Measurements from ENCODE around the gene ARL6IP1.

DNA sequence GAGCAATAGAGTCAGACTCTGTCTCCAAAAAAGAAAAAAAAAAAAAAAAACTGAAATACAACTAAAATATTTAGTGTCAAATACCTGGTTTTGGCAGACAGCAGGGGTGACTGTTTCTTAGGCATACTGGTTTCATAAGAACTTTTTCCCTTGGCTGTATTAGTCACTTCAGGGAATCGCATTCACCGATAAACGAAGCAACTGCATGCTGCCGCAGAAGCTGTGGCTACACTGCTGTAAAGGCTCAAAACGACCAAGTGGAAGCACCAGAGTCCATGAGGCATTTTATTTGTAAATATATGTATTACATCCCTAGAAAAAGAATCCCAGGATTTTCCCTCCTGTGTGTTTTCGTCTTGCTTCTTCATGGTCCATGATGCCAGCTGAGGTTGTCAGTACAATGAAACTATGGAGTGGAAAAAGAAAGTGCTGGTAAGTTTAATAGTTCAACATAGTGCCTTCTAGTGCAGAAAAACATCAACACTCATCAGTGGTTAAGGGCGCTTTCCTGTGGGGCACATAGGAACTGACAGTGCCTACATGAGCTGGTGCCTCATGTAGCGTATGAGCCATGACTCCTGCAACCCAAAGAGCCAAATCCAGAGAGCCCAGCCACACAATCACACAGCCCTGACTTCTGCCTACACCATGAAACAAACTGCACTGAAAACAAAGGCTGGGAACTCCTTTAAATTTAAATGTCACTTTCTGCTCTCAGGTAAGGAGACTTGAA, 18.5 kb downstream of the ARL6IP1 start:
- TF ChIP-seq POLR2A (IDR thresholded peaks at IDR 0.05; ENCODE audit: low read length): no peak
- no peak for TF ChIP-seq GATA1 (IDR thresholded peaks at IDR 0.05; ENCODE audit: low read depth, low read length)
